ENCODE results near the gene SERPINB6. TPM values are rescaled to one million over a fixed set of nuclear protein-coding genes. Genes with fewer than 3 reads are reported as not detected.

Gene SERPINB6
- total RNA-seq, 1 donor = 96.3 TPM

- DNase-seq (ENCODE audit: low read depth) = no peak
- peak overlapping the region; percentile 68 for H3K4me3 ChIP-seq (ENCODE audit: low read depth, low read length)
These were observed 19.7 kb upstream of the SERPINB6 start for GRCh38 chr6:2990932-2991506.

GRCh38 chr6:2990248-2990931, 19.0 kb upstream of the SERPINB6 start:
- H3K4me3 ChIP-seq (ENCODE audit: low read depth, low read length) = peak overlapping the region; percentile 68
- DNase-seq (ENCODE audit: low read depth) = peak; percentile 75
- no peak for TF ChIP-seq CTCF (IDR thresholded peaks at IDR 0.05; ENCODE audit: insufficient read depth, low read depth, low read length)

More at GRCh38 chr6:2990932-2991506, 19.7 kb upstream of the SERPINB6 start:
- TF ChIP-seq CTCF (IDR thresholded peaks at IDR 0.05; ENCODE audit: insufficient read depth, low read depth, low read length) = no peak

GRCh38 chr6:2989332-2990247, 18.2 kb upstream of the SERPINB6 start:
- no peak for TF ChIP-seq CTCF (IDR thresholded peaks at IDR 0.05; ENCODE audit: insufficient read depth, low read depth, low read length)
- peak overlapping the region; percentile 68 for H3K4me3 ChIP-seq (ENCODE audit: low read depth, low read length)
- DNase-seq (ENCODE audit: low read depth) = peak; percentile 97

- TF ChIP-seq CTCF (IDR thresholded peaks at IDR 0.05; ENCODE audit: insufficient read depth, low read depth, low read length) = peak; percentile 84
- peak overlapping the region; percentile 68 for H3K4me3 ChIP-seq (ENCODE audit: low read depth, low read length)
- DNase-seq (ENCODE audit: low read depth) = peak; percentile 94
These were observed 17.3 kb upstream of the SERPINB6 start for GRCh38 chr6:2988426-2989331.

- no peak for TF ChIP-seq CTCF (IDR thresholded peaks at IDR 0.05; ENCODE audit: insufficient read depth, low read depth, low read length)
- no peak for DNase-seq (ENCODE audit: low read depth)
- peak overlapping the region; percentile 68 for H3K4me3 ChIP-seq (ENCODE audit: low read depth, low read length)
These were observed 16.7 kb upstream of the SERPINB6 start for GRCh38 chr6:2988094-2988425.

GRCh38 chr6:2986722-2987221, 15.4 kb upstream of the SERPINB6 start:
- no peak overlapping the region for H3K4me3 ChIP-seq (ENCODE audit: low read depth, low read length)
- peak; percentile 75 for DNase-seq (ENCODE audit: low read depth)
- TF ChIP-seq CTCF (IDR thresholded peaks at IDR 0.05; ENCODE audit: insufficient read depth, low read depth, low read length) = no peak
